Esophagus muscularis mucosa (tissue), 4 donors: ENCODE results near the gene MAGEF1. TPM values are rescaled to one million over a fixed set of nuclear protein-coding genes. Genes with fewer than 3 reads are reported as not detected.

Source experiments
- DNase-seq: peaks from one replicate; pipeline ENCODE4 v3.0.0-alpha.2; 2017; ENCODE audit errors: extremely low spot score
- H3K27ac ChIP-seq, 4 donors: fragments of 200-600 bp; sonication (generic); replicated peaks in 1 of 4; 1 replicate in 3 of 4; 2 replicates in 1 of 4; pipeline ENCODE4 v1.5.1; 2016 to 2019; ENCODE audit warnings: mild to moderate bottlenecking in 1 of 4
- H3K27me3 ChIP-seq, 4 donors: fragments of 200-600 bp; sonication (generic); one replicate each; pipeline versions ENCODE4 v1.5.1 to v1.6.0; 2016 to 2019
- H3K36me3 ChIP-seq, 4 donors: fragments of 200-600 bp; sonication (generic); one replicate each; pipeline ENCODE4 v1.5.1; 2016 to 2019
- H3K4me1 ChIP-seq, 4 donors: fragments of 200-600 bp; sonication (generic); one replicate each; pipeline ENCODE4 v1.5.1; 2016 to 2019
- H3K4me3 ChIP-seq, 4 donors: fragments of 200-600 bp; sonication (generic); 1 replicate in 2 of 4; 2 replicates in 2 of 4; pipeline ENCODE4 v1.5.1; 2016 to 2019; ENCODE audit warnings: mild to moderate bottlenecking in 4 of 4, moderate library complexity in 1 of 4
- H3K9me3 ChIP-seq, 4 donors: fragments of 200-600 bp; sonication (generic); 1 replicate in 3 of 4; 2 replicates in 1 of 4; pipeline ENCODE4 v1.5.1; 2016 to 2019
- CTCF ChIP-seq, 3 experiments: fragments of 200-600 bp in 2 of 3; fragments of 450-650 bp in 1 of 3; sonication (generic) in 2 of 3; IDR thresholded peaks; one replicate each; pipeline ENCODE4 v1.5.1; 2017 to 2019; ENCODE audit warnings: antibody characterized with exemption in 3 of 3, mild to moderate bottlenecking in 2 of 3, moderate library complexity in 1 of 3
- EP300 ChIP-seq: sonication (generic); formaldehyde crosslinking; IDR thresholded peaks from one replicate; pipeline ENCODE4 v1.6.1; 2017; ENCODE audit warnings: antibody characterized with exemption
- POLR2A ChIP-seq: fragments of 450-650 bp; IDR thresholded peaks from one replicate; pipeline ENCODE4 v1.6.1; 2017; ENCODE audit warnings: antibody characterized with exemption, moderate library complexity, mild to moderate bottlenecking, low read depth
- POLR2AphosphoS5 ChIP-seq, 2 donors: sonication (generic); formaldehyde crosslinking; IDR thresholded peaks; one replicate each; pipeline ENCODE4 v1.6.1; 2017; ENCODE audit warnings: antibody characterized with exemption in 2 of 2
- WGBS: methylation state at CpG from one replicate; pipeline ENCODE4 v1.1.5; 2018; 5-methylcytosine and 5-hydroxymethylcytosine counted together
- intact Hi-C: fragments of 100-400 bp; cut with DNase I; formaldehyde crosslinking; loops from one replicate; pipeline ENCODE4 v1.15.1; 2023
- total RNA-seq, 4 donors: library from RNA; depleted of rRNA; stranded (reverse); fragments of >200 nt; gene quantifications; one replicate each; pipeline versions ENCODE4 v1.1.0 to v1.2.1, GENCODE V29; 2016

Gene MAGEF1
- total RNA-seq, 4 donors from 2014 or later, result 23.5 to 50.9 (median 34.1) TPM

GRCh38 chr3:184738982-184739381 is 27.1 kb upstream of the MAGEF1 start:
- WGBS, result 100% methylated on average over 3 of the region's 4 CpGs
- no peak for DNase-seq
- TF ChIP-seq CTCF (IDR thresholded peaks at IDR 0.05) (no peak), POLR2AphosphoS5 (IDR thresholded peaks at IDR 0.05) (no peak), EP300 (no peak), POLR2A (no peak)

GRCh38 chr3:184738506-184738890 is 26.6 kb upstream of the MAGEF1 start:
- intact Hi-C loops, result no loop called here
- TF ChIP-seq POLR2AphosphoS5 (IDR thresholded peaks at IDR 0.05), result no peak
- no peak for TF ChIP-seq EP300
- TF ChIP-seq CTCF (IDR thresholded peaks at IDR 0.05), result no peak
- TF ChIP-seq POLR2A, result no peak
- Histone ChIP-seq H3K27ac (no peak overlapping the region), H3K4me3 (no peak overlapping the region), H3K36me3 (no peaks in the 10 kb centered on the region), H3K4me1 (peaks cover 0 to 11% (median 9%) of the 10 kb centered on the region in 4 donors), H3K9me3 (no peaks in the 10 kb centered on the region), H3K27me3 (no peaks in the 10 kb centered on the region)
- no peak for DNase-seq
- WGBS, result 77% methylated on average over 8 of the region's 8 CpGs

More at GRCh38 chr3:184738982-184739381, 27.1 kb upstream of the MAGEF1 start:
- Histone ChIP-seq H3K9me3 (no peaks in the 10 kb centered on the region), H3K27me3 (no peaks in the 10 kb centered on the region), H3K36me3 (no peaks in the 10 kb centered on the region), H3K27ac (no peak overlapping the region), H3K4me1 (peaks cover 0 to 11% (median 9%) of the 10 kb centered on the region in 4 donors), H3K4me3 (no peak overlapping the region)
- intact Hi-C loops, result no loop called here

GRCh38 chr3:184737641-184738505 is 26.0 kb upstream of the MAGEF1 start:
- Histone ChIP-seq H3K9me3 (no peaks in the 10 kb centered on the region), H3K36me3 (no peaks in the 10 kb centered on the region), H3K27ac (no peak overlapping the region), H3K27me3 (no peaks in the 10 kb centered on the region), H3K4me1 (peaks cover 0 to 11% (median 9%) of the 10 kb centered on the region in 4 donors), H3K4me3 (no peak overlapping the region)
- intact Hi-C loops, result no loop called here
- 61% methylated on average over 15 of the region's 15 CpGs for whole genome bisulfite sequencing
- TF ChIP-seq EP300, result no peak
- DNase-seq, result no peak

GRCh38 chr3:184737063-184737462 is 25.2 kb upstream of the MAGEF1 start:
- TF ChIP-seq CTCF (IDR thresholded peaks at IDR 0.05) (no peak), EP300 (no peak), POLR2A (no peak), POLR2AphosphoS5 (IDR thresholded peaks at IDR 0.05) (no peak)
- Histone ChIP-seq H3K9me3 (no peaks in the 10 kb centered on the region), H3K4me1 (peaks cover 0 to 11% (median 9%) of the 10 kb centered on the region in 4 donors), H3K27me3 (no peaks in the 10 kb centered on the region), H3K27ac (no peak overlapping the region), H3K36me3 (no peaks in the 10 kb centered on the region), H3K4me3 (no peak overlapping the region)
- intact Hi-C loops, result no loop called here
- WGBS, result 100% methylated on average over 3 of the region's 3 CpGs
- DNase-seq, result no peak

GRCh38 chr3:184734903-184735701 is 23.2 kb upstream of the MAGEF1 start:
- TF ChIP-seq CTCF (IDR thresholded peaks at IDR 0.05), result no peak
- TF ChIP-seq POLR2A, result no peak
- TF ChIP-seq POLR2AphosphoS5 (IDR thresholded peaks at IDR 0.05), result no peak
- no peak for TF ChIP-seq EP300
- Histone ChIP-seq H3K27ac (no peak overlapping the region), H3K4me3 (no peak overlapping the region), H3K27me3 (no peaks in the 10 kb centered on the region), H3K4me1 (peaks cover 0 to 11% (median 9%) of the 10 kb centered on the region in 4 donors), H3K9me3 (no peaks in the 10 kb centered on the region), H3K36me3 (no peaks in the 10 kb centered on the region)
- intact Hi-C loops, result no loop called here
- no peak for DNase-seq
- 98% methylated on average over 10 of the region's 14 CpGs for WGBS
